Lower lobe of right lung (tissue), 2 donors: ENCODE data around the gene SH3BP4. TPM values are rescaled to one million over a fixed set of nuclear protein-coding genes. Genes with fewer than 3 reads are reported as not detected.

Experiments used
- ATAC-seq, 2 donors: fragments of 200-7000 bp; cut with Tn5 transposase; one replicate each; pipeline ENCODE4 v1.9.1; 2020 to 2022; ENCODE audit warnings: mild to moderate bottlenecking in 2 of 2, moderate library complexity in 2 of 2
- DNase-seq: peaks from one replicate; pipeline ENCODE4 v3.0.0-alpha.2; 2020
- H3K27ac ChIP-seq: fragments of 200-600 bp; one replicate; pipeline ENCODE4 v1.8.0; 2022
- H3K27me3 ChIP-seq: fragments of 200-600 bp; one replicate; pipeline ENCODE4 v1.8.0; 2022; ENCODE audit warnings: low read depth
- H3K36me3 ChIP-seq: fragments of 200-600 bp; one replicate; pipeline ENCODE4 v1.8.0; 2022; ENCODE audit warnings: mild to moderate bottlenecking
- H3K4me1 ChIP-seq: fragments of 200-600 bp; one replicate; pipeline ENCODE4 v1.8.0; 2022
- H3K4me3 ChIP-seq: fragments of 200-600 bp; one replicate; pipeline ENCODE4 v1.8.0; 2022; ENCODE audit warnings: mild to moderate bottlenecking
- H3K9me3 ChIP-seq: fragments of 200-600 bp; one replicate; pipeline ENCODE4 v1.8.0; 2022
- CTCF ChIP-seq: fragments of 200-600 bp; IDR thresholded peaks from one replicate; pipeline ENCODE4 v1.8.0; 2022; ENCODE audit warnings: antibody characterized with exemption, mild to moderate bottlenecking
- intact Hi-C: fragments of 100-400 bp; cut with DNase I; formaldehyde crosslinking; loops from one replicate; pipeline ENCODE4 v1.11.0; 2022
- total RNA-seq: library from RNA; stranded (reverse); fragmentation: NEBNext Ultra II Directional; extraction: Animal tissue kit (Norgen Biotek cat#: 25700); gene quantifications from one replicate; pipeline ENCODE4 v1.2.1, GENCODE V29; 2021
- donor health status: DM: no; HTN: yes; CAD: no; lungs with severe emphysema.

SH3BP4 gene
- total RNA-seq, 1 donor from 2014 or later: 36.8 TPM

- DNase-seq (no peak), ATAC-seq (peak in 1 of 2 donors; percentile 54)
- Histone ChIP-seq H3K4me3 (peak overlapping the region; percentile 35), H3K27me3 (no peaks in the 10 kb centered on the region), H3K27ac (peak overlapping the region; percentile 79), H3K4me1 (peaks cover 73% of the 10 kb centered on the region), H3K9me3 (no peaks in the 10 kb centered on the region), H3K36me3 (no peaks in the 10 kb centered on the region)
- intact Hi-C loops: no loop called here
- TF ChIP-seq CTCF: no peak
Measured at GRCh38 chr2:234980451-234981187, 28.8 kb downstream of the SH3BP4 start.

GRCh38 chr2:234981197-234982095 is 29.6 kb downstream of the SH3BP4 start:
- peaks cover 73% of the 10 kb centered on the region for H3K4me1 ChIP-seq
- no peaks in the 10 kb centered on the region for H3K36me3 ChIP-seq
- intact Hi-C loops: no loop called here
- TF ChIP-seq CTCF: no peak
- H3K9me3 ChIP-seq: no peaks in the 10 kb centered on the region
- DNase-seq: no peak
- no peaks in the 10 kb centered on the region for H3K27me3 ChIP-seq
- ATAC-seq: peak; percentile 82 to 88
- H3K27ac ChIP-seq: peak overlapping the region; percentile 79
- H3K4me3 ChIP-seq: peak overlapping the region; percentile 35

DNA sequence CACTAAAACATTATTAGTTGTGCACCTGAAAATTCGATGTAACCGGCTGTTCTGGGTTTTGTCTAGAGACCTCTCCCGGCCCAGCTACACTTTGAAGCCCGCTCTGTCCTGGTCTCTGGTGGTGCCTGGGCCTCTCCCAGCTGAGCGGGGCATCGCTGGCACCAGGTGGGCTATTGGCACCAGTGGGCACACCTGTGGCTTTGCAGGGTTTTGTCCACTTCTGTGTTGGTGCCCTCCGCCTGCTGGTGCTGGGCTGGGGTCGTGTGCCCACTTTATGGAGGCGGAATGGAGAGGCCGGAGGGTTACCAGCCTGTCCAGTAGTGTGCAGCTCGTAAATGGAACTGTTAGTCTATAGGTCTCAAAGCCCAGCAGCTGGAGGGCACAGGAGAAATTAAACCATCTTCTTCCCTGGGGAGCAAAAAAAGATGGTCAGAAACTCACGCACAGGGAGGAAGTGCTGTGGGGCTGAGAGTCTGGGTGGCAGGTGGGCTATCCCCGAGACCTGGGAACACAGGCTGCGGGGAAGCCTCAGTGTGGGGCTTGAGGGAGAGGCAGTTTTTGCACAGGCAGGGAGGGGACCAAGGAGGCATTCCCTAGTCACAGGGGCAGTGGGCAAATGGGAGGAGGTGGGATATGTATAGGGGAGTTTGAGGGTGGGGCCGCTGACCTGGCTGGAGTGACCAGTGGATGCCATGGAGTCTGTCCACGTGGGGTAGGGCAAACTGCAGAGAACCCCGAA is 30.4 kb downstream of the SH3BP4 start:
- no peak for DNase-seq
- ATAC-seq: no peak
- no peaks in the 10 kb centered on the region for H3K9me3 ChIP-seq
- intact Hi-C loops: no loop called here
- H3K4me1 ChIP-seq: peaks cover 73% of the 10 kb centered on the region
- no peak for TF ChIP-seq CTCF
- H3K36me3 ChIP-seq: no peaks in the 10 kb centered on the region
- H3K4me3 ChIP-seq: peak overlapping the region; percentile 35
- no peaks in the 10 kb centered on the region for H3K27me3 ChIP-seq
- peak overlapping the region; percentile 79 for H3K27ac ChIP-seq

DNA sequence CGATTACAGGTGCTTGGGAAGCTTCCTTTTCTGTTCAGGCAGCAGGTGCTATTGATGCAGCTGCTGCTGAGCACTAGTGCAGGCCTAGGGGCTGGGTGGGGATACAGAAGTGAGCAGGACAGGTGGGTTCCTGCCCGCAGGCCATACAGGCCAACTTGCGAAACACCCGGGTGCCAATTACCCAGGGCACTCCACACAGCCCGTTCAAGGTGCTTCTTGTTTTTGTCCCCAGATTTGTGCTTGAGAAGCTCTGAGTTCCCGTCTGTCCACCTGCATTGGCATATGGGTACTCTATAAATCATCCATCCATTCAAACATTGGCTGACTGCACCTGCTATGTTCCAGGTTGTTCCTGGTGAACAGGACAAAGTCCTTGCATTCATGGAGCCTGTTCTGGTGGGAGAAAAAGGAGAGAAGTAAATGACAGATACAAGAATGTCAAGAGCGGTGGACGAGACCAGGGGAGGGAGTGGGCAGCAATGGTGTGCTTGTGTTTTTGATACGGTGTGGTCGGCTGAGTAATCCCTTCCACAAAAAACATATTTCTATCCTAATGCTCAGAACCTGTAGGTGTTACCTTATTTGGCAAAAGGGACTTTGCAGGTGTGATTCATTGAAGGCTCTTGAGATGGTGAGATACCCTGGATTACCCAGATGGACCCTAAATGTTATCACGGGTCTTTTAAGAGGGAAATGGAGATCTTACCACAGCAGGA is 31.4 kb downstream of the SH3BP4 start:
- ATAC-seq (no peak), DNase-seq (no peak)
- H3K27me3 ChIP-seq: no peaks in the 10 kb centered on the region
- no peaks in the 10 kb centered on the region for H3K36me3 ChIP-seq
- H3K9me3 ChIP-seq: no peaks in the 10 kb centered on the region
- TF ChIP-seq CTCF: no peak
- peaks cover 65% of the 10 kb centered on the region for H3K4me1 ChIP-seq
- peak overlapping the region; percentile 79 for H3K27ac ChIP-seq
- intact Hi-C loops: no loop called here
- H3K4me3 ChIP-seq: peak overlapping the region; percentile 35
